Gastrocnemius medialis (tissue), 4 donors: ENCODE results near the gene HAGH. TPM values are rescaled to one million over a fixed set of nuclear protein-coding genes. Genes with fewer than 3 reads are reported as not detected.
"Not testable (repeated sequence)": the region's sequence is repeated elsewhere in the genome, so short reads cannot be mapped to it uniquely, and the experiment has no call there.

Experiments
- ATAC-seq, 2 donors: fragments of 150-250 bp; one replicate each; pipeline ENCODE4 v1.9.1; 2016
- DNase-seq, 2 donors: peaks; one replicate each; pipeline ENCODE4 v3.0.0-alpha.2; 2019
- H3K27ac ChIP-seq, 4 donors: fragments of 200-600 bp; sonication (generic); 1 replicate in 1 of 4; 2 replicates in 3 of 4; pipeline ENCODE4 v1.5.1; 2016 to 2018; ENCODE audit warnings: mild to moderate bottlenecking in 2 of 4, moderate library complexity in 1 of 4
- H3K27me3 ChIP-seq, 3 donors: fragments of 200-600 bp; sonication (generic) in 2 of 3; 1 replicate in 1 of 3; 2 replicates in 2 of 3; pipeline versions ENCODE4 v1.5.1 to v1.6.0; 2016 to 2019; ENCODE audit warnings: mild to moderate bottlenecking in 1 of 3, moderate library complexity in 1 of 3
- H3K36me3 ChIP-seq, 2 donors: fragments of 200-600 bp; sonication (generic) in 1 of 2; one replicate each; pipeline ENCODE4 v1.5.1; 2017 to 2018
- H3K4me1 ChIP-seq, 2 donors: fragments of 200-600 bp; sonication (generic) in 1 of 2; one replicate each; pipeline ENCODE4 v1.5.1; 2016 to 2017; ENCODE audit warnings: mild to moderate bottlenecking in 2 of 2
- H3K4me3 ChIP-seq, 4 donors: fragments of 200-600 bp; sonication (generic) in 3 of 4; 1 replicate in 1 of 4; 2 replicates in 3 of 4; pipeline ENCODE4 v1.5.1; 2016 to 2019; ENCODE audit warnings: mild to moderate bottlenecking in 2 of 4
- H3K9me3 ChIP-seq, 3 donors: fragments of 200-600 bp; sonication (generic) in 2 of 3; 1 replicate in 1 of 3; 2 replicates in 2 of 3; pipeline ENCODE4 v1.5.1; 2016 to 2019
- CTCF ChIP-seq, 5 experiments: fragments of 450-650 bp in 3 of 5; fragments of 200-600 bp in 2 of 5; sonication (generic) in 2 of 5; IDR thresholded peaks in 4 of 5; conservative IDR thresholded peaks in 1 of 5; 1 replicate in 4 of 5; 2 replicates in 1 of 5; pipeline ENCODE4 v1.5.1; 2016 to 2019; ENCODE audit warnings: antibody characterized with exemption in 5 of 5, mild to moderate bottlenecking in 3 of 5, moderate library complexity in 3 of 5
- POLR2A ChIP-seq, 2 donors: fragments of 450-650 bp; IDR thresholded peaks; one replicate each; pipeline ENCODE4 v1.6.1; 2017; ENCODE audit warnings: antibody characterized with exemption in 2 of 2, mild to moderate bottlenecking in 2 of 2, moderate library complexity in 2 of 2
- in situ Hi-C, 4 donors: fragments of 200-750 bp; cut with MboI; loops; one replicate each; pipeline versions ENCODE4 v1.15.0 to v1.8.0; 2017; ENCODE audit warnings: low sequenced_read_pairs in 4 of 4
- intact Hi-C: fragments of 100-400 bp; cut with DNase I; formaldehyde crosslinking; loops from one replicate; pipeline ENCODE4 v1.15.1; 2023; ENCODE audit warnings: low total_unique reads
- total RNA-seq, 4 donors: library from RNA; depleted of rRNA; stranded (reverse); fragments of >200 nt; gene quantifications; one replicate each; pipeline versions ENCODE4 v1.1.0 to v1.2.3, GENCODE V29; 2016

HAGH gene
- total RNA-seq, 4 donors from 2014 or later = 216 to 440 (median 261) TPM

- in situ Hi-C loops = no loop called here
- DNase-seq (no peak), ATAC-seq (peak in 1 of 2 donors; percentile 21)
- intact Hi-C loops = no loop called here
- TF ChIP-seq POLR2A (IDR thresholded peaks at IDR 0.05) (no peak), CTCF (IDR thresholded peaks at IDR 0.05 in 4 of 5, conservative IDR thresholded peaks at IDR 0.05 in 1 of 5) (no peak)
- H3K4me1 ChIP-seq = no peaks in the 10 kb centered on the region
- no peak overlapping the region for H3K4me3 ChIP-seq
- H3K27ac ChIP-seq = no peak overlapping the region
- H3K36me3 ChIP-seq = peaks cover 0 to 3% of the 10 kb centered on the region in 2 donors
- H3K9me3 ChIP-seq = no peaks in the 10 kb centered on the region
- H3K27me3 ChIP-seq = no peaks in the 10 kb centered on the region
Observed at GRCh38 chr16:1800701-1801100, 25.9 kb downstream of the HAGH start.

GRCh38 chr16:1799263-1799662 lies 27.4 kb downstream of the HAGH start:
- H3K9me3 ChIP-seq, H3K27ac ChIP-seq, ATAC-seq, H3K36me3 ChIP-seq, intact Hi-C loops, H3K27me3 ChIP-seq, H3K4me1 ChIP-seq, DNase-seq, H3K4me3 ChIP-seq, in situ Hi-C loops: not testable (repeated sequence)

GRCh38 chr16:1794908-1795666 lies 31.5 kb downstream of the HAGH start:
- ATAC-seq = no peak
- peak in 1 of 2 donors; percentile 9 for DNase-seq
- TF ChIP-seq CTCF (IDR thresholded peaks at IDR 0.05 in 4 of 5, conservative IDR thresholded peaks at IDR 0.05 in 1 of 5) (no peak), POLR2A (IDR thresholded peaks at IDR 0.05) (no peak)
- peaks cover 0 to 4% of the 10 kb centered on the region in 2 donors for H3K36me3 ChIP-seq
- intact Hi-C loops (no loop called here), in situ Hi-C loops (no loop called here)
- no peaks in the 10 kb centered on the region for H3K9me3 ChIP-seq
- no peaks in the 10 kb centered on the region for H3K4me1 ChIP-seq
- H3K27me3 ChIP-seq = no peaks in the 10 kb centered on the region
- no peak overlapping the region for H3K4me3 ChIP-seq
- H3K27ac ChIP-seq = no peak overlapping the region

GRCh38 chr16:1794221-1794871 lies 32.3 kb downstream of the HAGH start:
- intact Hi-C loops (no loop called here), in situ Hi-C loops (no loop called here)
- Histone ChIP-seq H3K36me3 (peaks cover 0 to 4% of the 10 kb centered on the region in 2 donors), H3K27me3 (no peaks in the 10 kb centered on the region), H3K4me3 (no peak overlapping the region), H3K27ac (no peak overlapping the region), H3K4me1 (no peaks in the 10 kb centered on the region), H3K9me3 (no peaks in the 10 kb centered on the region)
- no peak for ATAC-seq
- DNase-seq = peak in 1 of 2 donors; percentile 10
- TF ChIP-seq POLR2A (IDR thresholded peaks at IDR 0.05) (no peak), CTCF (IDR thresholded peaks at IDR 0.05 in 4 of 5, conservative IDR thresholded peaks at IDR 0.05 in 1 of 5) (no peak)

GRCh38 chr16:1793578-1794220 lies 32.9 kb downstream of the HAGH start, which contains the start of gene IGFALS:
TSS of gene IGFALS (minus strand) at chr16:1793705. CDS start at chr16:1793652, 53 bp downstream.
- intact Hi-C loops (no loop called here), in situ Hi-C loops (no loop called here)
- DNase-seq = peak in 1 of 2 donors; percentile 8

More at GRCh38 chr16:1793578-1794220, 32.9 kb downstream of the HAGH start, which contains the start of gene IGFALS:
- Histone ChIP-seq H3K27ac (no peak within 1 kb of the TSS), H3K36me3 (peaks cover 0 to 11% of the 10 kb centered on the region in 2 donors), H3K9me3 (no peaks in the 10 kb centered on the region), H3K27me3 (no peaks in the 10 kb centered on the region), H3K4me3 (no peak within 1 kb of the TSS), H3K4me1 (no peaks in the 10 kb centered on the region)
- TF ChIP-seq POLR2A (IDR thresholded peaks at IDR 0.05) = no peak
- no peak for TF ChIP-seq CTCF (IDR thresholded peaks at IDR 0.05 in 4 of 5, conservative IDR thresholded peaks at IDR 0.05 in 1 of 5)
- no peak for ATAC-seq
